ENCODE results near the gene FPR2.

- TF ChIP-seq, protein P1, sequence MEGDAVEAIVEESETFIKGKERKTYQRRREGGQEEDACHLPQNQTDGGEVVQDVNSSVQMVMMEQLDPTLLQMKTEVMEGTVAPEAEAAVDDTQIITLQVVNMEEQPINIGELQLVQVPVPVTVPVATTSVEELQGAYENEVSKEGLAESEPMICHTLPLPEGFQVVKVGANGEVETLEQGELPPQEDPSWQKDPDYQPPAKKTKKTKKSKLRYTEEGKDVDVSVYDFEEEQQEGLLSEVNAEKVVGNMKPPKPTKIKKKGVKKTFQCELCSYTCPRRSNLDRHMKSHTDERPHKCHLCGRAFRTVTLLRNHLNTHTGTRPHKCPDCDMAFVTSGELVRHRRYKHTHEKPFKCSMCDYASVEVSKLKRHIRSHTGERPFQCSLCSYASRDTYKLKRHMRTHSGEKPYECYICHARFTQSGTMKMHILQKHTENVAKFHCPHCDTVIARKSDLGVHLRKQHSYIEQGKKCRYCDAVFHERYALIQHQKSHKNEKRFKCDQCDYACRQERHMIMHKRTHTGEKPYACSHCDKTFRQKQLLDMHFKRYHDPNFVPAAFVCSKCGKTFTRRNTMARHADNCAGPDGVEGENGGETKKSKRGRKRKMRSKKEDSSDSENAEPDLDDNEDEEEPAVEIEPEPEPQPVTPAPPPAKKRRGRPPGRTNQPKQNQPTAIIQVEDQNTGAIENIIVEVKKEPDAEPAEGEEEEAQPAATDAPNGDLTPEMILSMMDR (IDR thresholded peaks at IDR 0.05; ENCODE audit: insufficient read depth, low read depth, low read length), result no peak
- no peak for TF ChIP-seq EZH2 (IDR thresholded peaks at IDR 0.05; ENCODE audit: insufficient read depth, low read length)
These were observed 46.9 kb downstream of the FPR2 start for GRCh38 chr19:51807925-51808324.

Measured in astrocyte (in vitro differentiated cells and primary cell).